Gastroesophageal sphincter (tissue), 3 donors: ENCODE results near the gene CARD11.

Source experiments
- CTCF ChIP-seq, 4 experiments: fragments of 200-600 bp in 2 of 4; fragments of 450-650 bp in 2 of 4; sonication (generic) in 1 of 4; IDR thresholded peaks; one replicate each; pipeline ENCODE4 v1.5.1; 2017 to 2019; ENCODE audit warnings: antibody characterized with exemption in 4 of 4, mild to moderate bottlenecking in 2 of 4, moderate library complexity in 2 of 4
- EP300 ChIP-seq: sonication (generic); formaldehyde crosslinking; IDR thresholded peaks from one replicate; pipeline ENCODE4 v1.6.1; 2017; ENCODE audit warnings: antibody characterized with exemption, mild to moderate bottlenecking
- POLR2A ChIP-seq, 2 donors: fragments of 450-650 bp; IDR thresholded peaks; one replicate each; pipeline ENCODE4 v1.6.1; 2017; ENCODE audit warnings: antibody characterized with exemption in 2 of 2, mild to moderate bottlenecking in 2 of 2, moderate library complexity in 1 of 2
- POLR2AphosphoS5 ChIP-seq: sonication (generic); formaldehyde crosslinking; IDR thresholded peaks from one replicate; pipeline ENCODE4 v1.6.1; 2017; ENCODE audit warnings: antibody characterized with exemption

GRCh38 chr7:3009086-3009485 lies 34.6 kb downstream of the CARD11 start:
- no peak for TF ChIP-seq POLR2AphosphoS5
- TF ChIP-seq EP300: no peak
- TF ChIP-seq CTCF (IDR thresholded peaks at IDR 0.05): no peak
- TF ChIP-seq POLR2A (IDR thresholded peaks at IDR 0.05): no peak
